H1 (cell line): ENCODE data around the gene KDF1. TPM values are rescaled to one million over a fixed set of nuclear protein-coding genes. Genes with fewer than 3 reads are reported as not detected.

Source experiments
- CTCF ChIA-PET: fragments of 300-600 bp; sonication (Branson Sonifier 250); formaldehyde crosslinking; loops from one replicate; lab custom pipeline; 2021; ENCODE audit not compliant: partially characterized antibody; lab: Charles Lee
- POLR2A ChIA-PET: fragments of 300-600 bp; sonication (Branson Sonifier 250); formaldehyde crosslinking; loops from one replicate; lab custom pipeline; 2021; ENCODE audit warnings: inconsistent platforms; ENCODE audit not compliant: partially characterized antibody; lab: Charles Lee
- DNase-seq, 2 experiments: peaks; one replicate each; pipeline versions ENCODE4 v3.0.0 to v3.0.0-alpha.2; 2010 to 2022; ENCODE audit warnings: low spot score in 2 of 2, low read depth in 1 of 2, mixed read lengths in 1 of 2
- FAIRE-seq: peaks from 2 replicates; lab custom pipeline; 2011; peaks lifted over from hg19 to GRCh38; lab: Jason Lieb, UNC
- H2AFZ ChIP-seq: 2 replicates; pipeline ENCODE4 v1.8.1; 2012; ENCODE audit warnings: low read length, inconsistent platforms
- H2AK5ac ChIP-seq: 2 replicates; pipeline ENCODE4 v1.6.1; 2013; ENCODE audit warnings: low read depth, low read length
- H2BK120ac ChIP-seq: replicated peaks from 2 replicates; pipeline ENCODE3; 2013; ENCODE audit warnings: low read depth, low read length, inconsistent platforms
- H2BK12ac ChIP-seq: 2 replicates; pipeline ENCODE4 v1.6.1; 2013; ENCODE audit warnings: low read depth, low read length
- H2BK15ac ChIP-seq: 2 replicates; pipeline ENCODE4 v1.6.1; 2013; ENCODE audit warnings: low read length
- H2BK20ac ChIP-seq: 2 replicates; pipeline ENCODE4 v1.6.1; 2013; ENCODE audit warnings: low read length
- H2BK5ac ChIP-seq: 2 replicates; pipeline ENCODE4 v1.6.1; 2013; ENCODE audit warnings: low read depth, low read length
- H3K14ac ChIP-seq: 2 replicates; pipeline ENCODE4 v1.6.1; 2013; ENCODE audit warnings: inconsistent platforms; ENCODE audit not compliant: insufficient read length
- H3K18ac ChIP-seq: 2 replicates; pipeline ENCODE4 v1.6.1; 2013; ENCODE audit warnings: low read length; ENCODE audit errors: extremely low read depth
- H3K23ac ChIP-seq: 2 replicates; pipeline ENCODE4 v1.6.1; 2013; ENCODE audit warnings: inconsistent platforms; ENCODE audit not compliant: insufficient read length
- H3K23me2 ChIP-seq: 2 replicates; pipeline ENCODE4 v1.6.1; 2013; ENCODE audit warnings: low read depth, low read length
- H3K27ac ChIP-seq: 2 replicates; pipeline ENCODE4 v1.6.1; 2011; ENCODE audit warnings: low read depth, low read length, inconsistent platforms
- H3K27me3 ChIP-seq, 4 experiments: replicated peaks in 1 of 4; 1 replicate in 1 of 4; 2 replicates in 3 of 4; pipeline versions ENCODE4 v1.6.1 to v1.8.1; 2011 to 2013; ENCODE audit warnings: low read length in 3 of 4, mild to moderate bottlenecking in 3 of 4, inconsistent platforms in 2 of 4, mixed read lengths in 2 of 4, moderate library complexity in 1 of 4; ENCODE audit not compliant: control insufficient read depth in 3 of 4, insufficient read depth in 3 of 4; ENCODE audit errors: extremely low read depth in 1 of 4
- H3K36me3 ChIP-seq, 4 experiments: 2 replicates each; pipeline versions ENCODE4 v1.6.1 to v1.8.1; 2011 to 2013; ENCODE audit warnings: mild to moderate bottlenecking in 4 of 4, low read length in 3 of 4, moderate library complexity in 2 of 4, control low read depth in 1 of 4, inconsistent platforms in 1 of 4; ENCODE audit not compliant: insufficient read depth in 4 of 4, control insufficient read depth in 2 of 4
- H3K4ac ChIP-seq: replicated peaks from 2 replicates; pipeline ENCODE3; 2013; ENCODE audit warnings: low read length, low read depth, mixed read lengths, inconsistent platforms; ENCODE audit not compliant: insufficient read length
- H3K4me1 ChIP-seq, 4 experiments: replicated peaks in 1 of 4; 1 replicate in 1 of 4; 2 replicates in 3 of 4; pipeline versions ENCODE4 v1.6.1 to v1.8.1; 2011 to 2013; ENCODE audit warnings: low read length in 3 of 4, inconsistent platforms in 2 of 4, mixed read lengths in 1 of 4; ENCODE audit not compliant: insufficient read depth in 4 of 4, control insufficient read depth in 3 of 4
- H3K4me2 ChIP-seq, 2 experiments: 2 replicates each; pipeline versions ENCODE4 v1.6.1 to v1.8.1; 2011 to 2013; ENCODE audit warnings: low read depth in 2 of 2, low read length in 2 of 2, control low read depth in 1 of 2, inconsistent platforms in 1 of 2, mild to moderate bottlenecking in 1 of 2; ENCODE audit not compliant: insufficient read depth in 1 of 2
- H3K4me3 ChIP-seq, 4 experiments: fragments of 200-600, 300-600 bp in 1 of 4; sonication (generic), shearing (Covaris generic), sonication (Bioruptor Twin) in 1 of 4; 2 replicates each; pipeline versions ENCODE4 v1.5.1 to v1.8.1; 2011 to 2016; ENCODE audit warnings: low read length in 4 of 4, low read depth in 3 of 4, control low read depth in 2 of 4, inconsistent platforms in 2 of 4, mild to moderate bottlenecking in 2 of 4, mixed read lengths in 1 of 4, moderate library complexity in 1 of 4; ENCODE audit not compliant: insufficient read depth in 2 of 4; ENCODE audit errors: extremely low read depth in 1 of 4
- H3K56ac ChIP-seq: replicated peaks from 2 replicates; pipeline ENCODE3; 2013; ENCODE audit warnings: low read depth, mild to moderate bottlenecking, mixed read lengths, low read length, inconsistent platforms; ENCODE audit not compliant: insufficient read length
- H3K79me1 ChIP-seq: 2 replicates; pipeline ENCODE4 v1.6.1; 2013; ENCODE audit warnings: low read depth, low read length, control low read depth
- H3K79me2 ChIP-seq, 2 experiments: 2 replicates each; pipeline versions ENCODE4 v1.6.1 to v1.8.1; 2012 to 2013; ENCODE audit warnings: low read length in 2 of 2, mild to moderate bottlenecking in 2 of 2, inconsistent platforms in 1 of 2; ENCODE audit not compliant: insufficient read depth in 2 of 2, control insufficient read depth in 1 of 2
- H3K9ac ChIP-seq, 4 experiments: replicated peaks in 1 of 4; 1 replicate in 1 of 4; 2 replicates in 3 of 4; pipeline versions ENCODE4 v1.6.1 to v1.8.1; 2011 to 2013; ENCODE audit warnings: low read depth in 3 of 4, low read length in 3 of 4, control low read depth in 2 of 4, mild to moderate bottlenecking in 2 of 4, moderate library complexity in 2 of 4, inconsistent platforms in 1 of 4; ENCODE audit errors: extremely low read depth in 1 of 4
- H3K9me3 ChIP-seq, 2 experiments: 2 replicates each; pipeline versions ENCODE4 v1.6.1 to v1.8.1; 2012 to 2013; ENCODE audit warnings: mild to moderate bottlenecking in 2 of 2, moderate library complexity in 2 of 2, control low read depth in 1 of 2, inconsistent platforms in 1 of 2, low read depth in 1 of 2, low read length in 1 of 2, mixed read lengths in 1 of 2; ENCODE audit not compliant: insufficient read depth in 2 of 2
- H4K20me1 ChIP-seq, 2 experiments: replicated peaks in 1 of 2; 2 replicates each; pipeline versions ENCODE3 to v1.8.1; 2011 to 2013; ENCODE audit warnings: inconsistent platforms in 2 of 2, low read length in 2 of 2, mild to moderate bottlenecking in 1 of 2; ENCODE audit not compliant: insufficient read depth in 2 of 2, control insufficient read depth in 1 of 2
- H4K5ac ChIP-seq: 2 replicates; pipeline ENCODE4 v1.6.1; 2013; ENCODE audit warnings: low read length, low read depth, mixed read lengths, inconsistent platforms; ENCODE audit not compliant: insufficient read length
- H4K8ac ChIP-seq: 2 replicates; pipeline ENCODE4 v1.8.0; 2013; ENCODE audit warnings: mild to moderate bottlenecking, moderate library complexity, low read length, inconsistent platforms; ENCODE audit not compliant: insufficient read depth; ENCODE audit errors: extremely low read depth
- H4K91ac ChIP-seq: replicated peaks from 2 replicates; pipeline ENCODE3; 2013; ENCODE audit warnings: low read length, mixed read lengths, inconsistent platforms; ENCODE audit not compliant: insufficient read length
- ATF2 ChIP-seq: IDR thresholded peaks from 2 replicates; pipeline ENCODE4 v1.6.1; 2012; ENCODE audit warnings: low read length, inconsistent platforms
- ATF3 ChIP-seq: IDR thresholded peaks from 2 replicates; pipeline ENCODE4 v1.6.1; 2011; ENCODE audit warnings: low read depth, mild to moderate bottlenecking, low read length; ENCODE audit not compliant: insufficient read depth
- CTBP2 ChIP-seq: IDR thresholded peaks from 2 replicates; pipeline ENCODE4 v1.7.0; 2011; ENCODE audit warnings: borderline replicate concordance, mild to moderate bottlenecking, moderate library complexity, mixed read lengths, low read length; ENCODE audit not compliant: insufficient read depth, insufficient read length
- NANOG ChIP-seq: IDR thresholded peaks from 2 replicates; pipeline ENCODE4 v1.6.1; 2011; ENCODE audit warnings: low read length, low read depth, mild to moderate bottlenecking, inconsistent platforms; ENCODE audit not compliant: insufficient read depth, poor library complexity, severe bottlenecking
- SIRT6 ChIP-seq: IDR thresholded peaks from one replicate; pipeline ENCODE4 v1.7.1; 2012; ENCODE audit warnings: low read length, inconsistent platforms
- SUZ12 ChIP-seq: fragments of 200-600 bp; sonication (generic); IDR thresholded peaks from 2 replicates; pipeline ENCODE4 v1.6.1; 2012; ENCODE audit warnings: mild to moderate bottlenecking, inconsistent platforms, low read length, moderate library complexity, mixed read lengths
- YY1 ChIP-seq: IDR thresholded peaks from 2 replicates; pipeline ENCODE4 v1.6.1; 2011; ENCODE audit warnings: low read depth, mild to moderate bottlenecking, low read length
- WGBS, 2 experiments: shearing (Covaris generic) in 1 of 2; methylation state at CpG; one replicate each; pipeline versions ENCODE4 v1.1.6 to v1.1.7; 2013 to 2015; ENCODE audit warnings: low lambda C conversion rate in 2 of 2, mixed read lengths in 2 of 2, inconsistent platforms in 1 of 2, low coverage in 1 of 2, missing lambda C conversion rate in 1 of 2; ENCODE audit not compliant: insufficient replicate concordance in 2 of 2, insufficient coverage in 1 of 2, insufficient read length in 1 of 2; ENCODE audit errors: extremely low coverage in 1 of 2, missing lambda C conversion rate in 1 of 2; 5-methylcytosine and 5-hydroxymethylcytosine counted together
- polyA plus RNA-seq, 7 experiments: library from polyadenylated mRNA; depleted of rRNA in 3 of 7; stranded (reverse) in 5 of 7; unstranded in 2 of 7; fragments of >200 nt in 5 of 7; fragments of 200-250 nt in 2 of 7; gene quantifications; 1 replicate in 5 of 7; 2 replicates in 1 of 7; 4 replicates in 1 of 7; pipeline versions ENCODE4 v1.2.1 to v1.2.3, GENCODE V29; 2011 to 2013; ENCODE audit warnings: missing spikeins in 2 of 7, mixed read lengths in 2 of 7
- total RNA-seq: library from RNA; stranded (reverse); fragmentation: NEBNext Ultra II Directional; extraction: Animal tissue kit (Norgen Biotek cat#: 25700); gene quantifications from 2 replicates; pipeline ENCODE4 v1.2.1, GENCODE V29; 2021

KDF1 gene
- total and polyA plus RNA-seq, 2 of the 8 experiments (the other 6 are each of a cell fraction or from before 2014, with no cell fraction given): 16.9 to 37.5 TPM

- Histone ChIP-seq H3K79me1 (no peaks in the 10 kb centered on the region), H3K9me3 (no peaks in the 10 kb centered on the region), H2BK120ac (no peak overlapping the region), H3K79me2 (no peaks in the 10 kb centered on the region), H2BK15ac (no peak overlapping the region)
- CTCF ChIA-PET: interaction anchor here (0.6 to 1.3 kb wide), 4 partner anchors 45 to 119 kb away, joined by 3 to 4 read pairs (median 4); no protein-coding TSS in a partner anchor
- no peak for TF ChIP-seq ATF2
- TF ChIP-seq SUZ12: no peak
- TF ChIP-seq ATF3: no peak
- TF ChIP-seq CTBP2: no peak
- TF ChIP-seq SIRT6: no peak
- no peak for TF ChIP-seq YY1
- TF ChIP-seq NANOG: no peak
- TF ChIP-seq, all 59 proteins: peak for 0
- POLR2A ChIA-PET: interaction anchor here (42.2 kb wide), 1 partner anchor 38 kb away, joined by 1829 read pairs; the partner anchor contains the start of genes TENT5B and TRNP1
- H3K27ac ChIP-seq: no peak overlapping the region
- H4K5ac ChIP-seq: no peak overlapping the region
- no peaks in the 10 kb centered on the region for H3K36me3 ChIP-seq
- H3K14ac ChIP-seq: no peak overlapping the region
- H3K4me3 ChIP-seq: no peak overlapping the region
- H3K56ac ChIP-seq: no peak overlapping the region
- no peaks in the 10 kb centered on the region for H3K23me2 ChIP-seq
- FAIRE-seq (no peak), DNase-seq (no peak)
- H4K20me1 ChIP-seq: no peaks in the 10 kb centered on the region
- no peak overlapping the region for H3K4ac ChIP-seq
- no peak overlapping the region for H2AK5ac ChIP-seq
- H3K18ac ChIP-seq: no peak overlapping the region
- no peak overlapping the region for H2BK12ac ChIP-seq
- H3K23ac ChIP-seq: no peak overlapping the region
- no peak overlapping the region for H3K9ac ChIP-seq
- no peaks in the 10 kb centered on the region for H3K27me3 ChIP-seq
- no peaks in the 10 kb centered on the region for H3K4me1 ChIP-seq
- H3K4me2 ChIP-seq: no peak overlapping the region
- H2BK20ac ChIP-seq: no peak overlapping the region
- 88% methylated on average over 5 of the region's 5 CpGs; no CpG with 5 or more reads in 1 of the 2 experiments for WGBS, 2 experiments
- H4K8ac ChIP-seq: no peak overlapping the region
- H2AFZ ChIP-seq: no peak overlapping the region
- no peak overlapping the region for H4K91ac ChIP-seq
- no peak overlapping the region for H2BK5ac ChIP-seq
Observed at GRCh38 chr1:26983863-26984262, 23.6 kb upstream of the KDF1 start.
